GM12873 (cell line): Measurements from ENCODE around the gene HTR1E.

Source experiments
- TF ChIP-seq, protein P1 (sequence below): IDR thresholded peaks from 2 replicates; pipeline ENCODE4 v1.5.1; 2012; ENCODE audit warnings: low read depth, mild to moderate bottlenecking, moderate library complexity, low read length, control low read depth; ENCODE audit not compliant: insufficient read depth; ENCODE audit errors: missing control alignments

The HTR1E gene, protein sequence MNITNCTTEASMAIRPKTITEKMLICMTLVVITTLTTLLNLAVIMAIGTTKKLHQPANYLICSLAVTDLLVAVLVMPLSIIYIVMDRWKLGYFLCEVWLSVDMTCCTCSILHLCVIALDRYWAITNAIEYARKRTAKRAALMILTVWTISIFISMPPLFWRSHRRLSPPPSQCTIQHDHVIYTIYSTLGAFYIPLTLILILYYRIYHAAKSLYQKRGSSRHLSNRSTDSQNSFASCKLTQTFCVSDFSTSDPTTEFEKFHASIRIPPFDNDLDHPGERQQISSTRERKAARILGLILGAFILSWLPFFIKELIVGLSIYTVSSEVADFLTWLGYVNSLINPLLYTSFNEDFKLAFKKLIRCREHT

DNA sequence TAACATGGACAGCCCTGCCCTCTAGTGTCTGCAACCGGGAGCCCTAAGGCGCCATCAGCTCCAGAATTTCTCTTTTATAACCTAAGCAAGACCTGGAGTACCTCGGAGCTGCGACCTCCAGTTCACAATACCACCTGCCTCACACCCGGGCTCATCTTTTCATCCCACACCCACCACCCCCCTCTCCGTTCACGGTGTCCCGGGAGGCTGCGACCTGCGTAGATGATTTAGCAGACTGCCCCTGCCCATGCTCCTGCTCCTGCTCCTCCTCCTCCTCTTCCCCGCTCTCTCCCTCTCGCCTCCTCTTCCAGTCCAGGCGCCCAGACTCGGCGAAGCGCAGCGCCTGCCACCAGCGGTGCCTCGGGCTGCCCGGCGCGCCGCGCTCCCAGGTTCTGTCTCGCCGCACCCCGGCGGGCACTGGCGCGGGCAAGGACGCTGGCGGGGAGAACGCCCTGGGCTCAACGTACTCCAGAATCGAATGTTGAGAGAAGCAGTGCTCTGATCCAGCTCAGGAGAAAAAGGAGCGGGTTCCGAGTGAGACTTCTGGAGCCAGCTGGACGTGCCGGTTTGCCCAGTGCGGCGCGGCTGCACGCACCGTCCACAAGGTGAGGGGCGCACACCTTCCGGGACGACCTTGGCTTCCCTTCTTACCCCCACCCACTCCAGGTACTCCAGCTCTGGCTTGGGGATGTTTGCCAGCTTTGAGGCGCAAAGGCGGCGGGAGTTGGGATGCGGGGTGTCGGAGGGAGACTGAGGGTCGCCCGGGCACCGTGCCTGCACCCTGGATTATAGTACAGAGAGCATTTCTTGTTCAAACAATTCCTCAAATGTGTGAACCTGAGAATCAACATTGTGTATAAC lies at the start of gene HTR1E:
Gene HTR1E (plus strand): TSS at position 310 of the 861 bp plus-strand sequence. CDS start 77,807 bp downstream, outside the sequence.
- TF ChIP-seq, protein P1, sequence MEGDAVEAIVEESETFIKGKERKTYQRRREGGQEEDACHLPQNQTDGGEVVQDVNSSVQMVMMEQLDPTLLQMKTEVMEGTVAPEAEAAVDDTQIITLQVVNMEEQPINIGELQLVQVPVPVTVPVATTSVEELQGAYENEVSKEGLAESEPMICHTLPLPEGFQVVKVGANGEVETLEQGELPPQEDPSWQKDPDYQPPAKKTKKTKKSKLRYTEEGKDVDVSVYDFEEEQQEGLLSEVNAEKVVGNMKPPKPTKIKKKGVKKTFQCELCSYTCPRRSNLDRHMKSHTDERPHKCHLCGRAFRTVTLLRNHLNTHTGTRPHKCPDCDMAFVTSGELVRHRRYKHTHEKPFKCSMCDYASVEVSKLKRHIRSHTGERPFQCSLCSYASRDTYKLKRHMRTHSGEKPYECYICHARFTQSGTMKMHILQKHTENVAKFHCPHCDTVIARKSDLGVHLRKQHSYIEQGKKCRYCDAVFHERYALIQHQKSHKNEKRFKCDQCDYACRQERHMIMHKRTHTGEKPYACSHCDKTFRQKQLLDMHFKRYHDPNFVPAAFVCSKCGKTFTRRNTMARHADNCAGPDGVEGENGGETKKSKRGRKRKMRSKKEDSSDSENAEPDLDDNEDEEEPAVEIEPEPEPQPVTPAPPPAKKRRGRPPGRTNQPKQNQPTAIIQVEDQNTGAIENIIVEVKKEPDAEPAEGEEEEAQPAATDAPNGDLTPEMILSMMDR, result peak; percentile 69

DNA sequence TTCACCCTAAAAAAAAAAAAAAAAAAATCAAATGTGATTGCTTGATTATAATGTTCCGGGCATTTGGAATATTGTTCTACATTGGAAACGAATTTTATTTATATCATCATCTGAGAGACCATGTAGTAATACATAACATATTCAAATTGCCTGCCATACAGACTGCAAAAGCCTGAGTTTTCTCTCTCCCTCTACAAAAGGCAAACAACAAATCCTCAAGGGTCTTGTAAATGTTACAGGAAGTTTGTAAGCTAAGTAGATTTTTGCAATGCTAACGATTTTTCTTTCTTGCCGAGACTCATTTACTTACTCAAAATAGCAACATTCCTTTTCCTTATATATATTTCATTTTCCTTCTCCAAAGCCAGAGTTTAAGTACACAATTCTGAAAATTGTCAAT lies 49.0 kb upstream of the HTR1E start:
- TF ChIP-seq, protein P1, result no peak

DNA sequence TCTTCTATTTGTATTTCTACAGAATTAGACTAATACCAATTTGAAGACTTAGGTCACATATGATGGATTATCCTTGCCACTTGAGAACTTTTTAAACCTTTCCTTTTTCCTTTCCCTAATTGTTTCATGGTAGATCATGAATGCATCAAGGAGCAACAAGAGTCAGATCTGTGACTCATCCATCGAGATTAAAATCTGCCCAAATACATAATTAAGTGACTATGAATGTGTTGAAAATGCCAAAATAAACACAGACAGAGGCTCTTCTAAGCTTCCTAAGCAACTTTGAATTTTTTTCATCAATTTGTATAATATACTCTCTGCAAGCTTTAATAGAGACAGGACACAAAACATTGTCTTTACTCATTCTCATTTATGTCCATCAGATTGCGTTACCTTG lies 23.5 kb upstream of the HTR1E start:
- TF ChIP-seq, protein P1, result no peak

DNA sequence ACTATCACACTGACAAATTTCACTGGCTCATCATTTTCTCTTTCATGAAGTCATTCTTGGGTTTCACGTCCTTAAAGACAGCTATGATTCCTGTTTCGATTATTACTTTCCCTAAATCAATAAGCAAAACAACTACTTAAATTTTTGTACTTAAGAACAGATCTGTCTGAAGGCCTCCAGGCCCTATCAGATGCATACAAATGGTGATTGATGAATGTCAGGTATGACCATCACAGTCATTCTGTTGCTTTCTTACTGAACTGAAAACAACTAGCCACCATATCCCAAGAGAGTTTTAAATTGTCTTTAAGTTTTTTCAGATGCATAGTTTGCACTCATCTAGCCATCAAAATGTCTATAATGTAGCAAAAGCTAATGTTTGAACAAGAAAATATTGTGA lies 20.9 kb upstream of the HTR1E start:
- TF ChIP-seq, protein P1, result no peak

DNA sequence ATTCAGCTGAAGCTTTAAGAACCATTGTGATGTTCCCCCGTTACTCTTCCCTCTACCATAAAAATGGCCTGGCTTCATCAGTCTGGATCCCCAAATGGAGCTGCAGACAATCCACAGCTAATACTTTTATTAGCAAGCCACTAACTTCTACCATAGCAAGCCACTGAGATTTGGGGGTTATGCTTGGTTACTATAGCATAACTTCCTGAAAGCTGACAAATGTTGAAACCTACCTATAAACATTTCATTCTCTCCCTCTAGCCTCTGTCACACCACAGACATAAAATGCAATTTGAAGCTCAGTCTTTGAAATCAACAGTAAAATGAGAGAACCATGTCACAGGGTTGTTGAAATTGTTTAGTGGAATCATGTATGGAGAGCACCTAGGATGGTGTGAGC lies 3.0 kb upstream of the HTR1E start:
- TF ChIP-seq, protein P1, result no peak

DNA sequence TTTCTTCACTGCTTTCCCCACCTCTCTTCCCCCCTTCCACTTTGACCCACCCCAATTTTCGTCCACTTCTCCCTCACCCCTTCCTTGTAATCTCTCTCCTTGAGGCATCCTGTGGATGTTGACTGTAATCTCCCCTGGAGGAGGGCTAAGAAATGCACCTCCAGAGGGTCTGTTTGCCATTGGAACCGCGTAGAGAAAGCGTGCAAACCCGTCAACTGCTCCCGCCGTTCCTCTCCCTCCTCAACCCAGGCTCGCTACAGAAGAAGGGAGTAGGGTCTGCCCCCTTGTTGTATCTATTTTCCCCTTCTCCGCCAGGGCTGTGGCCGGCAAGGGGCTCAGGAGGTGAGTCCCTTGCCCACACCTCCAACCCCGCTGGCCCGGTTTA lies 502 bp upstream of the HTR1E start:
- TF ChIP-seq, protein P1, result no peak

DNA sequence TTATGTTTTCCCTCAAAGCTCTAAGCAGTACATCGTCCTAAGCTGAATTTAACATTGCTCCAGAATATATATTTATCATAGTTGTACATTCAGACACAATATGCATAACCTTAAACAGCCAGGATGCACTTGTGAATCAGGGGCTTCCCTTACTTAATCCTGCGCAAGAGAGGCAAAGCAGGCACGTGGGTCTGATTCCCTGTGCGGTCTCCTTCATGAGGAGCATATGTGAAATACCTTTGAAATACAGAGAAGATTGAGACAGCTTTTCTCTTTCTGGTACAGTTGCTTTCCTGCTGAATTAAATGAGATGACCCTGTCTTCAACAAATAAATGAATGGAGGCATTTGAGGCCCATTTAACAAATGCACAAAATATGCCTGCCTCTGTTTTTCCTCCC lies 1.5 kb downstream of the HTR1E start:
- TF ChIP-seq, protein P1, result no peak
